Nephron (organoid): ENCODE measurements around the gene KLHDC8B.
"Not testable (repeated sequence)": the region's sequence is repeated elsewhere in the genome, so short reads cannot be mapped to it uniquely, and the experiment has no call there.

Source experiments
- H3K27ac Mint-ChIP-seq, 3 experiments: 2 replicates each; pipeline ENCODE4 v1.8.0; 2020; ENCODE audit warnings: mixed read lengths in 3 of 3, mild to moderate bottlenecking in 2 of 3, moderate library complexity in 1 of 3
- H3K27me3 Mint-ChIP-seq: 2 replicates; pipeline ENCODE4 v1.8.0; 2021; ENCODE audit warnings: low read depth, mild to moderate bottlenecking, moderate library complexity, mixed read lengths
- H3K36me3 Mint-ChIP-seq: 2 replicates; pipeline ENCODE4 v1.8.0; 2020; ENCODE audit warnings: low read depth, mixed read lengths
- H3K4me1 Mint-ChIP-seq: 2 replicates; pipeline ENCODE4 v1.8.0; 2020; ENCODE audit warnings: mixed read lengths
- H3K4me3 Mint-ChIP-seq, 3 experiments: 2 replicates each; pipeline ENCODE4 v1.8.0; 2020; ENCODE audit warnings: mild to moderate bottlenecking in 3 of 3, mixed read lengths in 3 of 3, moderate library complexity in 2 of 3
- H3K9me3 Mint-ChIP-seq: 2 replicates; pipeline ENCODE4 v1.8.0; 2020; ENCODE audit warnings: mixed read lengths
- TF ChIP-seq, protein P1 (sequence below), 3 experiments: fragments of 200-600 bp; sonication (generic); IDR thresholded peaks; one replicate each; pipeline ENCODE4 v1.5.0; 2021; ENCODE audit warnings: antibody characterized with exemption in 3 of 3; ENCODE audit not compliant: unreplicated experiment in 3 of 3

The KLHDC8B gene

DNA sequence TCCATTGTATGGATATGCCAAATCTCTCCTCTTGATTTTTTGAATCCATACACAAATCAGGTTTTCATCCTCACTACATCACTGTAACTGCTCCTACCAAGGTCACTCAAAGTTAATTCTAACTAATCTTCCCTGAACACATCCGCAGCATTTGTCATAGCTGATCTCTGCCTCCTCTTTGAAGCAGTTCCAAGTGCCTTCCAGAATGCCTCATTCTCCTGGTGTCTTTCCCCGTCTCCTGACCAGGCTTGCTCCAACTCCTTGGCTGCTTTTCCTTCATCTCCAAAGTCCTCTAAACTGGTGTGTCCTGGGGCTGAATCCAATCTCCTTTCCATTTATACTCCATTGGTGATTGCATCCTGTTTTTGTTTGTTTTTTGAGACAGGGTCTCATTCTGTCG, 26.8 kb downstream of the KLHDC8B start:
- H3K9me3 Mint-ChIP-seq: no peaks in the 10 kb centered on the region
- no peaks in the 10 kb centered on the region for H3K36me3 Mint-ChIP-seq
- no peaks in the 10 kb centered on the region for H3K4me1 Mint-ChIP-seq
- no peaks in the 10 kb centered on the region for H3K27me3 Mint-ChIP-seq
- TF ChIP-seq, protein P1, sequence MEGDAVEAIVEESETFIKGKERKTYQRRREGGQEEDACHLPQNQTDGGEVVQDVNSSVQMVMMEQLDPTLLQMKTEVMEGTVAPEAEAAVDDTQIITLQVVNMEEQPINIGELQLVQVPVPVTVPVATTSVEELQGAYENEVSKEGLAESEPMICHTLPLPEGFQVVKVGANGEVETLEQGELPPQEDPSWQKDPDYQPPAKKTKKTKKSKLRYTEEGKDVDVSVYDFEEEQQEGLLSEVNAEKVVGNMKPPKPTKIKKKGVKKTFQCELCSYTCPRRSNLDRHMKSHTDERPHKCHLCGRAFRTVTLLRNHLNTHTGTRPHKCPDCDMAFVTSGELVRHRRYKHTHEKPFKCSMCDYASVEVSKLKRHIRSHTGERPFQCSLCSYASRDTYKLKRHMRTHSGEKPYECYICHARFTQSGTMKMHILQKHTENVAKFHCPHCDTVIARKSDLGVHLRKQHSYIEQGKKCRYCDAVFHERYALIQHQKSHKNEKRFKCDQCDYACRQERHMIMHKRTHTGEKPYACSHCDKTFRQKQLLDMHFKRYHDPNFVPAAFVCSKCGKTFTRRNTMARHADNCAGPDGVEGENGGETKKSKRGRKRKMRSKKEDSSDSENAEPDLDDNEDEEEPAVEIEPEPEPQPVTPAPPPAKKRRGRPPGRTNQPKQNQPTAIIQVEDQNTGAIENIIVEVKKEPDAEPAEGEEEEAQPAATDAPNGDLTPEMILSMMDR (IDR thresholded peaks at IDR 0.05; ENCODE audit: unreplicated experiment in 3 of 3): no peak
- H3K4me3 Mint-ChIP-seq: no peak overlapping the region
- H3K27ac Mint-ChIP-seq: no peak overlapping the region

- H3K27me3 Mint-ChIP-seq: no peaks in the 10 kb centered on the region
- TF ChIP-seq, protein P1 (IDR thresholded peaks at IDR 0.05; ENCODE audit: unreplicated experiment in 3 of 3): no peak
- no peaks in the 10 kb centered on the region for H3K36me3 Mint-ChIP-seq
- H3K27ac Mint-ChIP-seq: no peak overlapping the region
- H3K4me3 Mint-ChIP-seq: no peak overlapping the region
- no peaks in the 10 kb centered on the region for H3K4me1 Mint-ChIP-seq
- H3K9me3 Mint-ChIP-seq: no peaks in the 10 kb centered on the region
Observed at GRCh38 chr3:49198611-49199230, 27.3 kb downstream of the KLHDC8B start.

DNA sequence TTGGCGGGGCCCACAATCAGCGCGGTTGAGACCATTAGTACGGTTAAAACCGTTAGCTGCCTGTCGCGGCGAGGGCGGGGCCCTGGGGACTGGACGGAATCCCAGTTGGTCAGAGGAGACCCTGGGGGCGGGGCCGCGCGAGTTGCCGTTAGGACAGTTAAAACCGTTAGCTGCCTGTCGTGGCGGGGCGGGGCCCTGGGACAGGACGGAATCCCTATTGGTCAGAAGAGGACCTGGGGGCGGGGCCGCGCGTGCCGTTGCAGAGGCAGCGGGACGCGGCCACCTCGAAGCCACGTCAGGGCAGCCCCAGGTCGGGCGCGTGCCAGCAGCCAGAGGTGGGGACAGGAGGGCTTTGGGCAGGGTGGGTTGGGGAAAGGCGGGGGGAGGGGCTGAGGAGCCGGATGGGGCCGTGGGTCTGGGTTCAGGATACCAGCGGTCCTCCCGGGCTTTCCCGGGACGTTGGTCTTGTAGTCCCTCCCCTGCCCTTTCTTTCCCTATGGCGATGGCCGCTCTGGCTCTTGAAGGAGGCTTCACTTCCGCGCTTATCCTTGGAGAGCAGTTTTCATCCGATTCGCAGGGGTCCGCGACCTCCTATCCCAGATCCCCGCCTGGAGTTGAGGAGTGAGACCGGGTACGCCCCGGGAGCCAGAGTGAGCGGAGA, 28.0 kb downstream of the KLHDC8B start:
- H3K9me3 Mint-ChIP-seq: no peaks in the 10 kb centered on the region
- no peak overlapping the region for H3K27ac Mint-ChIP-seq
- H3K36me3 Mint-ChIP-seq: no peaks in the 10 kb centered on the region
- TF ChIP-seq, protein P1 (IDR thresholded peaks at IDR 0.05; ENCODE audit: unreplicated experiment in 3 of 3): no peak
- peaks cover 1% of the 10 kb centered on the region for H3K27me3 Mint-ChIP-seq
- no peak overlapping the region for H3K4me3 Mint-ChIP-seq
- H3K4me1 Mint-ChIP-seq: no peaks in the 10 kb centered on the region

DNA sequence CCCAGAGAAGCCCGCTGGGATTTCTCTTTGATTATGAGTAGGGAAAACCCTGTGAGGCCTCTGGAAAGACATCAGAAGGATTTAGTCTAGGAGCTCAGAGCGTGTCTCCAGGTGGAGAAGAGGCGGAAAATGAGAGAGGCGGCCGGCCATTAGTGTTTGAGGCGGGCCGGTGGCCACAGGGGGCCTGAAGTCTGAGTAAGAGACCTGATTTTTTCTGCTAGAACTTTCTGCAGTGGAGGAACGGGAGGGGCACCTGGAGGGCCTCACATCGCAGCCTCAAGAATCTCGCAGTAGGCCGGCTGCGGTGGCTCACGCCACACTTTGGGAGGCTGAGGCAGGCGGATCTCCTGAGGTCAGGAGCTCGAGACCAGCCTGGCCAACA, 28.5 kb downstream of the KLHDC8B start:
- Mint-ChIP-seq H3K9me3 (no peaks in the 10 kb centered on the region), H3K36me3 (no peaks in the 10 kb centered on the region), H3K4me1 (no peaks in the 10 kb centered on the region), H3K4me3 (no peak overlapping the region), H3K27me3 (peaks cover 6% of the 10 kb centered on the region), H3K27ac (no peak overlapping the region)
- TF ChIP-seq, protein P1 (IDR thresholded peaks at IDR 0.05; ENCODE audit: unreplicated experiment in 3 of 3): no peak

DNA sequence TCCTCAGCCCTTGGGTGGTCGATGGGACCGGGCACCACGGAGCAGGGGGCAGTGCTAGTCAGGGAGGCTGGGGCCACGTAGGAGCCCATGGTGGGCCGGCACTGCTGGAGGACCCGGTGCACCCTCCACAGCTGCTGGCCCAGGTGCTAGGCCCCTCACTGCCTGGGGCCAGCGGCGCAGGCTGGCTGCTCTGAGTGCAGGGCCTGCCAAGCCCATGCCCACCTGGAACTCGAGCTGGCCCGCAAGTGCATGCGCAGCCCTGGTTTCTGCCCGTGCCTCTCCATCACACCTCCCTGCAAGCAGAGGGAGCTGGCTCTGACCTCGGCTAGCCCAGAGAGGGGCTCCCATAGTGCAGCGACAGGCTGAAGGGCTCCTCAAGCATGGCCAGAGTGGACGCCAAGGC, 42.1 kb downstream of the KLHDC8B start:
- TF ChIP-seq, protein P1 (IDR thresholded peaks at IDR 0.05; ENCODE audit: unreplicated experiment in 3 of 3): no peak
- H3K36me3 Mint-ChIP-seq: peaks cover 3% of the 10 kb centered on the region
- H3K27ac Mint-ChIP-seq: no peak overlapping the region
- H3K4me1 Mint-ChIP-seq: peaks cover 16% of the 10 kb centered on the region
- no peaks in the 10 kb centered on the region for H3K27me3 Mint-ChIP-seq
- peaks cover 17% of the 10 kb centered on the region for H3K9me3 Mint-ChIP-seq
- no peak overlapping the region for H3K4me3 Mint-ChIP-seq

DNA sequence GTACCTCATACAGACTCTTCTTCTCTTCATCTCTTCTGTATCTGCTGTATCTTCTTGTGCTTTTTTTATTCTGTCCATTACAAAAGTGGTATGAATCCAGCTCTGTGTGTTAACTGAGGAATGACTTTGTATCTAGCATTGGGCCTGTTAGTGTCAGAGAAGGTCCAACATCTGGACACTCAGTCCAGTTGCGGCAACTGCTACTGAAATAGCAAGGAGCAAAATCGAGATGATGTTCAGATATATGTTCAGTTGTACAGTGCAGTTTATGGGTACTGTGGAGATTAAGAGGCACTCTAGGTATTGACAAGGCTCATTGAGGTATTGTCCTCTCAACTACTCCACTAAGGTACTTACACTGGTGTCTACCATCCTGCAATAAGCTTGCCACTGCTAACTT, 42.6 kb downstream of the KLHDC8B start:
- peaks cover 3% of the 10 kb centered on the region for H3K36me3 Mint-ChIP-seq
- H3K27me3 Mint-ChIP-seq: no peaks in the 10 kb centered on the region
- H3K4me3 Mint-ChIP-seq: no peak overlapping the region
- H3K4me1 Mint-ChIP-seq: peaks cover 20% of the 10 kb centered on the region
- peaks cover 19% of the 10 kb centered on the region for H3K9me3 Mint-ChIP-seq
- H3K27ac Mint-ChIP-seq: no peak overlapping the region
- TF ChIP-seq, protein P1 (IDR thresholded peaks at IDR 0.05; ENCODE audit: unreplicated experiment in 3 of 3): no peak

DNA sequence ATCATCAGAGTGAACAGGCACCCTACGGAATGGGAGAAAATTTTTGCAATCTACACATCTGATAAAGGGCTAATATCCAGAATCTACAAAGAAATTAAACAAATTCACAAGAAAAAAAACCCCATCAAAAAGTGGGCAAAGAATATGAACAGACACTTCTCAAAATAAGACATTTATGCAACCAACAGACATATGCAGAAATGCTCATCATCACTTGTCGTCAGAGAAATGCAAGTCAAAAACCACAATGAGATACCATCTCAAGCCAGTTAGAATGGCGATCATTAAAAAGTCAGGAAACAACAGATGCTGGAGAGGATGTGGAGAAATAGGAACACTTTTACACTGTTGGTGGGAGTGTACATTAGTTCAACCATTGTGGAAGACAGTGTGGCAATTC, 45.3 kb downstream of the KLHDC8B start:
- peaks cover 20% of the 10 kb centered on the region for H3K4me1 Mint-ChIP-seq
- not testable (repeated sequence) for H3K27me3 Mint-ChIP-seq, H3K36me3 Mint-ChIP-seq, H3K4me3 Mint-ChIP-seq
- H3K27ac Mint-ChIP-seq: peak overlapping the region in 2 of 3 experiments; percentile 25 to 64
- peaks cover 25% of the 10 kb centered on the region for H3K9me3 Mint-ChIP-seq

DNA sequence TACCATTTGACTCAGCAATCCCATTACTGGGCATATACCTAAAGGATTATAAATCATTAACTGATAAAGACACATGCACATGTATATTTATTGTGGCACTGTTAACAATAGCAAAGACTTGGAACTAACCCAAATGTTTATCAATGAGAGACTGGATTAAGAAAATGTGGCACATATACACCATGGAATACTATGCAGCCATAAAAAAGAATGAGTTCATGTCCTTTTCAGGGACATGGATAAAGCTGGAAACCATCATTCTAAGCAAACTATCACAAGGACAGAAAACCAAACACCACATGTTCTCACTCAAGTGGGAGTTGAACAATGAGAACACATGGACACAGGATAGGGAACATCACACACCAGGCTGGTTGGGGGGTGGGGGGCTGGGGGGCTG, 45.7 kb downstream of the KLHDC8B start:
- H3K36me3 Mint-ChIP-seq, H3K27me3 Mint-ChIP-seq, H3K4me3 Mint-ChIP-seq: not testable (repeated sequence)
- peaks cover 20% of the 10 kb centered on the region for H3K4me1 Mint-ChIP-seq
- peak overlapping the region in 2 of 3 experiments; percentile 25 to 64 for H3K27ac Mint-ChIP-seq
- peaks cover 27% of the 10 kb centered on the region for H3K9me3 Mint-ChIP-seq
